Epithelial cell of esophagus (primary cell): ENCODE data around the gene SMPX.

Experiments
- DNase-seq: peaks from one replicate; pipeline ENCODE4 v3.0.0; 2010; ENCODE audit warnings: low read depth
- H3K4me3 ChIP-seq: 2 replicates; pipeline ENCODE4 v1.5.1; 2011; ENCODE audit warnings: mild to moderate bottlenecking, low read length, control low read depth
- TF ChIP-seq, protein P1 (sequence below): IDR thresholded peaks from 2 replicates; pipeline ENCODE4 v1.5.1; 2011; ENCODE audit warnings: low read depth, mild to moderate bottlenecking, low read length, control low read depth, inconsistent platforms; ENCODE audit not compliant: insufficient read depth; ENCODE audit errors: missing control alignments

Gene SMPX

DNA sequence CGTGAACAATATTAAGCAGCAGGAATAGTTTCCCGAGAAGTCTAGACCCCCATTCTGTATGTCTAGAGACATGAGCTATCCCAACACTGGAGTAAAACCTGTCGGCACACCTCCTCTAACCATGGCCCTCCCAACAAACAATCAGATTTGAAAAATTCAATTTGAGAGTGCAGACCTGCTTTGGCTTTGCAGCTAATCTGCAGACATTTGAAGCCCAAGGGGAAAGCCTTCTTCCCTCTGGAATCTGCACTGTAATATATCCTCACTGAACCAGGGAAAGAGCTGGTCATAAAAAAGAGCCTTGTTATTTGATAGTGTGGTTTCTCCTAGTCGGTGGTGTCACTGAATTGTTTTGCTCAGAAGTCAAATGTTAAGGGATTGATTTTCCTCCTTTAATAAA, 55.2 kb downstream of the SMPX start:
- no peak overlapping the region for H3K4me3 ChIP-seq
- TF ChIP-seq, protein P1, sequence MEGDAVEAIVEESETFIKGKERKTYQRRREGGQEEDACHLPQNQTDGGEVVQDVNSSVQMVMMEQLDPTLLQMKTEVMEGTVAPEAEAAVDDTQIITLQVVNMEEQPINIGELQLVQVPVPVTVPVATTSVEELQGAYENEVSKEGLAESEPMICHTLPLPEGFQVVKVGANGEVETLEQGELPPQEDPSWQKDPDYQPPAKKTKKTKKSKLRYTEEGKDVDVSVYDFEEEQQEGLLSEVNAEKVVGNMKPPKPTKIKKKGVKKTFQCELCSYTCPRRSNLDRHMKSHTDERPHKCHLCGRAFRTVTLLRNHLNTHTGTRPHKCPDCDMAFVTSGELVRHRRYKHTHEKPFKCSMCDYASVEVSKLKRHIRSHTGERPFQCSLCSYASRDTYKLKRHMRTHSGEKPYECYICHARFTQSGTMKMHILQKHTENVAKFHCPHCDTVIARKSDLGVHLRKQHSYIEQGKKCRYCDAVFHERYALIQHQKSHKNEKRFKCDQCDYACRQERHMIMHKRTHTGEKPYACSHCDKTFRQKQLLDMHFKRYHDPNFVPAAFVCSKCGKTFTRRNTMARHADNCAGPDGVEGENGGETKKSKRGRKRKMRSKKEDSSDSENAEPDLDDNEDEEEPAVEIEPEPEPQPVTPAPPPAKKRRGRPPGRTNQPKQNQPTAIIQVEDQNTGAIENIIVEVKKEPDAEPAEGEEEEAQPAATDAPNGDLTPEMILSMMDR = no peak
- no peak for DNase-seq

DNA sequence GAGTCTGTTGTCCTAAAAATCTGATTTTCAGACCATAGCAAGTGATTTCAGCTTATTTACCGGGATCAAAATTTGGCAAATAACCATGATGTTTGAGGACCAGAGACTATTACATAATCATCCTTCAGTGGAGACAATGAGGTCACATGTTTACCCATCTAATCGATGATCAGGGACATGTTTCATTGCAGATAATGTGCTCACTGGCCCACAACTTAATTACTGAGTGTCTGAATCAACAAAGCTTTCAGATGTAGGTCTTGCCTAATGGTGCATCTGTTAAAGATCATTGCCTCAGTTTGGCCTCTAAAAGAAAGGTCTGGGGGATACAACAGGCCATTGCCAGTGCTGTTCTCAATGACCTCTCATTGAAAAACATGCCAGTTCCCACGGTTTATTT, 56.9 kb downstream of the SMPX start:
- no peak overlapping the region for H3K4me3 ChIP-seq
- TF ChIP-seq, protein P1 = no peak
- no peak for DNase-seq

DNA sequence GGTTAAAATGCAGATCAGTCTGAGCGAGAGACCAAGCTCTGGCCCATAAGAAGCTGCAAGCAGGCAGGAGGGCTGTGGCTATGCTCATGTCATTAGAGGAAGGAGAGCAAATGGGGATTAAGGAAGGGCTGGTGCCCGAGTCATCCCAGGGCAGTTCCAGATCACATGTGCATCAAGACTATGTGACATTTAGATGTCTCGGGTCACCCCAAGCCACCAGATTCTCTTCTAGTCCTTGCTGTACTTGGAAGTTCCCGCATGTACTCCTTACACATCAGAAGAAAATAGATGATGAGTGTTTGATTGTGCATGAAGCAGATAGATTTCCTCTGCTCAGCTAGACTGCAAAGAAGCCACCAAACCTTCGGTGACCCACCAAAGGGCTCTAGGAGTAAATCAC, 57.6 kb downstream of the SMPX start:
- TF ChIP-seq, protein P1 = no peak
- DNase-seq = no peak
- no peak overlapping the region for H3K4me3 ChIP-seq

DNA sequence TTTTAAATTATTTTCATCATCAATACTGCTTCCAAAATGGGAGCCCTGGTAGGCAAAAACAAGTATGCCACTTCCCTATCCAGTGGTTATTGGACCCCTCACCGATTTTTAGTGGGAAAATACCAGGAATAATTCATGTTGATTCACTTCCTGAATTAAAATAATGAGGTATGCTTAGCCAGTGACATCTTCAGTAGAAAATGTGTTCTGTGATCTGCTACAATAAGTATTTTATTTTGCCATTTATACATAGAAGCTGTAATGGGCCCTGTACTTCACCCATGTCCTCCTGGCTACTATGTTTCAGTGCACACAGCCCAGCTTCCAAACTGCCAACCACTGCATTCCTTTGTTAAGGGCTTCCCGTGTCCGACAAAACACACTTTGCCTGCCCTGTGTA, 58.8 kb downstream of the SMPX start:
- no peak overlapping the region for H3K4me3 ChIP-seq
- no peak for DNase-seq
- TF ChIP-seq, protein P1 = no peak

DNA sequence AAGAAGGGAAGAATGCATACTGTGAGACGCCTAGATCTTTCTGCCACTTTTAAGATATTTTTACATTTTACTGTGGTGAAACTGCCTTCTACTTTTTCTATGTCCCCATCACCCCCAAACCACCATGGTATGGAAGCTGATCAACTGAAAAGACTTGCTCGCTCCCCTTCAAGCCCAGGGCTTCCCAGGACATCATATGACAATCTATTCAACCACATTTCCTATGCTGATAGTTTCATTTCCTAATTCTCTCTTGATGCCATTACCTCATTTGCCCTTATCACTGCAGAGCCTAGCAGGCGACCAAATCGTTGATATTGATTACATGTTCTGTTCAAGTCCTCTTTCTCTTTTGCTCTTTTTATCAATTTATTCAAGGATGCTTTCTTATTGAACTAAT, 59.6 kb downstream of the SMPX start:
- no peak overlapping the region for H3K4me3 ChIP-seq
- TF ChIP-seq, protein P1 = no peak
- DNase-seq = no peak

DNA sequence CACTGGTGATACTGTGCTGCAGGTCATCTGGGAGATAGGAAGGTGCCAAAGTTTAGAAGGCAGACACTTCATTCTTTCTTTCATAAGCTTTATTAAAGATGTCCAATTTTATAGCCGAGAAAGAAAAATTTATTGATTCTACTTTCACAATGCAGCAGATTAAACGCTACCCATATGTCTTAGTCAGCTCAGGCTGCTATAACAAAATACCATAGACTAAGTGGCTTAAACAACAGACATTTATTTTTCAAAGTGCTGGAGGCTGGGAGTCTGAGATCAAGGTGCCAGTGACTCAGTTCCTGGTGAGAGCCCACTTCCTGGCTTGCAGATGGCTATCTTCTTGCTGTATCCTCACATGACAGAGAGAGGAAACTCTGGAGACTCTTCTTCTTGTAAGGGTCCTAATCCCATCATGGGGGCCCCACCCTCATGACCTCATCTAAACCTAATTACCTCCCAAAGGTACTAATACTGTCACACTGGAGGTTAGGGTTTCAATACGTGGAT, 66.4 kb downstream of the SMPX start:
- TF ChIP-seq, protein P1 = no peak
- DNase-seq = no peak
- no peak overlapping the region for H3K4me3 ChIP-seq

DNA sequence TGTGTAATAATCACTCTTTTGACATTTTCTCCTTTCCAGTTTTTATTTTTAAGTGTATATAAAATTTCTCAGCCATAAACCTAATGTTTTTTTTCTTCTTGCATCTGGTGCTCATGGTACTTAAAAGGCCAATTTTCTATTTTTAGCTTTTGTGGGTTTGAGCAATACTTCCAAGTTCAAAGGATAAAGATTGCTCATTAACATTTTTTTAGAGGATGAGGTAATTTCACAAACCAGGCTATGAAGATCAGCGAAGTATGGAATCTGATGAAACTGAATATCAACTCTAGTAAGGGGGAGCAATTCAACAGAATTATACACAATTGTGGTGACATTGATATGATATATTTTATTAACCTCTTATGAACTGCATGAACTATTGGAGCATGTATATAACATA, 74.0 kb downstream of the SMPX start:
- DNase-seq = no peak
- TF ChIP-seq, protein P1 = no peak
- H3K4me3 ChIP-seq = no peak overlapping the region
